ENCODE measurements around the gene OR51L1. TPM values are rescaled to one million over a fixed set of nuclear protein-coding genes. Genes with fewer than 3 reads are reported as not detected.

OR51L1 gene
- total and polyA plus RNA-seq, 2 experiments from 2014 or later = not detected

DNA sequence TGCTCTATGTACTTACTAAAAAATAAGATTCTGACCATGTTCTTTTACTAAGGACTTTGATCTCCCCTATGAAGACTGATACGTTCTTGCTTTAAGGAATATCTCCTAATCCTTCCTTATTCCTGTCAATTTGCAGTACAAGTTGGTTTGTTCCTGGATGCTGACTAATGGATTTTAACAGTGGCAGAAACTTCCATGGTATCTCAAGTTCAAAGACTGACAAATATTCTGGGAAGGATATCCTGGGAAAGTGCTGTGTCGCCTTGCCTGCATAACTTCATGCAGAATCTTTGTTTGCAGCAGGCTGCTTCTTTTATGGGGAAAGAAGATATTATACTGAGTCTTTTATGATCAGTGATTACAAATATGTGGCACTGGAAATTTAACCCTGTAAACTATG is 43.3 kb downstream of the OR51L1 start:
- no peaks in the 10 kb centered on the region for H3K79me2 ChIP-seq (replicated peaks; ENCODE audit: insufficient read depth)
- no peaks in the 10 kb centered on the region for H3F3A ChIP-seq (replicated peaks; ENCODE audit: low read depth)
- no peak overlapping the region for H3K4me2 ChIP-seq
- H2AFZ ChIP-seq = peak overlapping the region; percentile 49; the same call in 1 of the 2 replicates
- H3K36me3 ChIP-seq (ENCODE audit: insufficient read depth) = no peaks in the 10 kb centered on the region
- TF ChIP-seq ETS1 (IDR thresholded peaks at IDR 0.05) (no peak), ZNF331 (CRISPR knock-in tag; IDR thresholded peaks at IDR 0.05; ENCODE audit: low read depth) (no peak), STAT1 (IDR thresholded peaks at IDR 0.05; ENCODE audit: unreplicated experiment) (no peak), EZH2 (IDR thresholded peaks at IDR 0.05; ENCODE audit: low read depth, unreplicated experiment) (no peak), NANOG (IDR thresholded peaks at IDR 0.05; ENCODE audit: borderline replicate concordance) (no peak), EZH2phosphoT487 (IDR thresholded peaks at IDR 0.05; ENCODE audit: unreplicated experiment) (no peak), JUNB (IDR thresholded peaks at IDR 0.05; ENCODE audit: unreplicated experiment) (no peak), CTCF (conservative IDR thresholded peaks at IDR 0.05; ENCODE audit: low read depth in 2 of 2) (no peak), ZNF114 (CRISPR knock-in tag; IDR thresholded peaks at IDR 0.05) (no peak), CREB1 (CRISPR knock-in tag; IDR thresholded peaks at IDR 0.05; ENCODE audit: low read depth) (no peak), POLR2AphosphoS5 (IDR thresholded peaks at IDR 0.05; ENCODE audit: low read depth) (no peak)
- TF ChIP-seq, protein P1, sequence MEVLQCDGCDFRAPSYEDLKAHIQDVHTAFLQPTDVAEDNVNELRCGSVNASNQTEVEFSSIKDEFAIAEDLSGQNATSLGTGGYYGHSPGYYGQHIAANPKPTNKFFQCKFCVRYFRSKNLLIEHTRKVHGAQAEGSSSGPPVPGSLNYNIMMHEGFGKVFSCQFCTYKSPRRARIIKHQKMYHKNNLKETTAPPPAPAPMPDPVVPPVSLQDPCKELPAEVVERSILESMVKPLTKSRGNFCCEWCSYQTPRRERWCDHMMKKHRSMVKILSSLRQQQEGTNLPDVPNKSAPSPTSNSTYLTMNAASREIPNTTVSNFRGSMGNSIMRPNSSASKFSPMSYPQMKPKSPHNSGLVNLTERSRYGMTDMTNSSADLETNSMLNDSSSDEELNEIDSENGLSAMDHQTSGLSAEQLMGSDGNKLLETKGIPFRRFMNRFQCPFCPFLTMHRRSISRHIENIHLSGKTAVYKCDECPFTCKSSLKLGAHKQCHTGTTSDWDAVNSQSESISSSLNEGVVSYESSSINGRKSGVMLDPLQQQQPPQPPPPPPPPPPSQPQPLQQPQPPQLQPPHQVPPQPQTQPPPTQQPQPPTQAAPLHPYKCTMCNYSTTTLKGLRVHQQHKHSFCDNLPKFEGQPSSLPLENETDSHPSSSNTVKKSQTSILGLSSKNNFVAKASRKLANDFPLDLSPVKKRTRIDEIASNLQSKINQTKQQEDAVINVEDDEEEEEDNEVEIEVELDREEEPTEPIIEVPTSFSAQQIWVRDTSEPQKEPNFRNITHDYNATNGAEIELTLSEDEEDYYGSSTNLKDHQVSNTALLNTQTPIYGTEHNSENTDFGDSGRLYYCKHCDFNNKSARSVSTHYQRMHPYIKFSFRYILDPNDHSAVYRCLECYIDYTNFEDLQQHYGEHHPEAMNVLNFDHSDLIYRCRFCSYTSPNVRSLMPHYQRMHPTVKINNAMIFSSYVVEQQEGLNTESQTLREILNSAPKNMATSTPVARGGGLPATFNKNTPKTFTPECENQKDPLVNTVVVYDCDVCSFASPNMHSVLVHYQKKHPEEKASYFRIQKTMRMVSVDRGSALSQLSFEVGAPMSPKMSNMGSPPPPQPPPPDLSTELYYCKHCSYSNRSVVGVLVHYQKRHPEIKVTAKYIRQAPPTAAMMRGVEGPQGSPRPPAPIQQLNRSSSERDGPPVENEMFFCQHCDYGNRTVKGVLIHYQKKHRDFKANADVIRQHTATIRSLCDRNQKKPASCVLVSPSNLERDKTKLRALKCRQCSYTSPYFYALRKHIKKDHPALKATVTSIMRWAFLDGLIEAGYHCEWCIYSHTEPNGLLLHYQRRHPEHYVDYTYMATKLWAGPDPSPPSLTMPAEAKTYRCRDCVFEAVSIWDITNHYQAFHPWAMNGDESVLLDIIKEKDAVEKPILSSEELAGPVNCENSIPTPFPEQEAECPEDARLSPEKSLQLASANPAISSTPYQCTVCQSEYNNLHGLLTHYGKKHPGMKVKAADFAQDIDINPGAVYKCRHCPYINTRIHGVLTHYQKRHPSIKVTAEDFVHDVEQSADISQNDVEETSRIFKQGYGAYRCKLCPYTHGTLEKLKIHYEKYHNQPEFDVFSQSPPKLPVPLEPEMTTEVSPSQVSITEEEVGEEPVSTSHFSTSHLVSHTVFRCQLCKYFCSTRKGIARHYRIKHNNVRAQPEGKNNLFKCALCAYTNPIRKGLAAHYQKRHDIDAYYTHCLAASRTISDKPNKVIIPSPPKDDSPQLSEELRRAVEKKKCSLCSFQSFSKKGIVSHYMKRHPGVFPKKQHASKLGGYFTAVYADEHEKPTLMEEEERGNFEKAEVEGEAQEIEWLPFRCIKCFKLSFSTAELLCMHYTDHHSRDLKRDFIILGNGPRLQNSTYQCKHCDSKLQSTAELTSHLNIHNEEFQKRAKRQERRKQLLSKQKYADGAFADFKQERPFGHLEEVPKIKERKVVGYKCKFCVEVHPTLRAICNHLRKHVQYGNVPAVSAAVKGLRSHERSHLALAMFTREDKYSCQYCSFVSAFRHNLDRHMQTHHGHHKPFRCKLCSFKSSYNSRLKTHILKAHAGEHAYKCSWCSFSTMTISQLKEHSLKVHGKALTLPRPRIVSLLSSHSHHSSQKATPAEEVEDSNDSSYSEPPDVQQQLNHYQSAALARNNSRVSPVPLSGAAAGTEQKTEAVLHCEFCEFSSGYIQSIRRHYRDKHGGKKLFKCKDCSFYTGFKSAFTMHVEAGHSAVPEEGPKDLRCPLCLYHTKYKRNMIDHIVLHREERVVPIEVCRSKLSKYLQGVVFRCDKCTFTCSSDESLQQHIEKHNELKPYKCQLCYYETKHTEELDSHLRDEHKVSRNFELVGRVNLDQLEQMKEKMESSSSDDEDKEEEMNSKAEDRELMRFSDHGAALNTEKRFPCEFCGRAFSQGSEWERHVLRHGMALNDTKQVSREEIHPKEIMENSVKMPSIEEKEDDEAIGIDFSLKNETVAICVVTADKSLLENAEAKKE (CRISPR knock-in tag; IDR thresholded peaks at IDR 0.05) = no peak
- TF ChIP-seq, protein P2, sequence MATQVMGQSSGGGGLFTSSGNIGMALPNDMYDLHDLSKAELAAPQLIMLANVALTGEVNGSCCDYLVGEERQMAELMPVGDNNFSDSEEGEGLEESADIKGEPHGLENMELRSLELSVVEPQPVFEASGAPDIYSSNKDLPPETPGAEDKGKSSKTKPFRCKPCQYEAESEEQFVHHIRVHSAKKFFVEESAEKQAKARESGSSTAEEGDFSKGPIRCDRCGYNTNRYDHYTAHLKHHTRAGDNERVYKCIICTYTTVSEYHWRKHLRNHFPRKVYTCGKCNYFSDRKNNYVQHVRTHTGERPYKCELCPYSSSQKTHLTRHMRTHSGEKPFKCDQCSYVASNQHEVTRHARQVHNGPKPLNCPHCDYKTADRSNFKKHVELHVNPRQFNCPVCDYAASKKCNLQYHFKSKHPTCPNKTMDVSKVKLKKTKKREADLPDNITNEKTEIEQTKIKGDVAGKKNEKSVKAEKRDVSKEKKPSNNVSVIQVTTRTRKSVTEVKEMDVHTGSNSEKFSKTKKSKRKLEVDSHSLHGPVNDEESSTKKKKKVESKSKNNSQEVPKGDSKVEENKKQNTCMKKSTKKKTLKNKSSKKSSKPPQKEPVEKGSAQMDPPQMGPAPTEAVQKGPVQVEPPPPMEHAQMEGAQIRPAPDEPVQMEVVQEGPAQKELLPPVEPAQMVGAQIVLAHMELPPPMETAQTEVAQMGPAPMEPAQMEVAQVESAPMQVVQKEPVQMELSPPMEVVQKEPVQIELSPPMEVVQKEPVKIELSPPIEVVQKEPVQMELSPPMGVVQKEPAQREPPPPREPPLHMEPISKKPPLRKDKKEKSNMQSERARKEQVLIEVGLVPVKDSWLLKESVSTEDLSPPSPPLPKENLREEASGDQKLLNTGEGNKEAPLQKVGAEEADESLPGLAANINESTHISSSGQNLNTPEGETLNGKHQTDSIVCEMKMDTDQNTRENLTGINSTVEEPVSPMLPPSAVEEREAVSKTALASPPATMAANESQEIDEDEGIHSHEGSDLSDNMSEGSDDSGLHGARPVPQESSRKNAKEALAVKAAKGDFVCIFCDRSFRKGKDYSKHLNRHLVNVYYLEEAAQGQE (IDR thresholded peaks at IDR 0.05; ENCODE audit: unreplicated experiment) = no peak
- H3K9me2 ChIP-seq (ENCODE audit: insufficient read depth) = no peaks in the 10 kb centered on the region; the same call in 1 of the 2 replicates
- no peak for DNase-seq (ENCODE audit: low spot score)
- no peak overlapping the region for H3K4me3 ChIP-seq
- no peaks in the 10 kb centered on the region for H3K4me1 ChIP-seq (ENCODE audit: insufficient read depth)
- H3K27ac ChIP-seq (ENCODE audit: low read depth) = no peak overlapping the region
- H3K27me3 Mint-ChIP-seq (ENCODE audit: insufficient read depth, low read depth, poor library complexity) = no peaks in the 10 kb centered on the region
- no peaks in the 10 kb centered on the region for H3K9me3 Mint-ChIP-seq
- no peaks in the 10 kb centered on the region for H3K27me3 ChIP-seq (ENCODE audit: insufficient read depth)
- H3K4me3 Mint-ChIP-seq = no peak overlapping the region
- ATAC-seq = no peak
- H4K20me1 ChIP-seq (replicated peaks; ENCODE audit: insufficient read depth) = no peaks in the 10 kb centered on the region
- no peak overlapping the region for H3K27ac Mint-ChIP-seq
- no peaks in the 10 kb centered on the region for H3K4me1 Mint-ChIP-seq
- H3K36me3 Mint-ChIP-seq (ENCODE audit: low read depth) = no peaks in the 10 kb centered on the region

Measured in GM23338 (cell line).